Measurements from ENCODE around the gene TSEN15. TPM values are rescaled to one million over a fixed set of nuclear protein-coding genes. Genes with fewer than 3 reads are reported as not detected.
"Not testable (repeated sequence)": the region's sequence is repeated elsewhere in the genome, so short reads cannot be mapped to it uniquely, and the experiment has no call there.

TSEN15 gene
- total RNA-seq, 1 donor from 2014 or later, result 19.6 TPM

DNA sequence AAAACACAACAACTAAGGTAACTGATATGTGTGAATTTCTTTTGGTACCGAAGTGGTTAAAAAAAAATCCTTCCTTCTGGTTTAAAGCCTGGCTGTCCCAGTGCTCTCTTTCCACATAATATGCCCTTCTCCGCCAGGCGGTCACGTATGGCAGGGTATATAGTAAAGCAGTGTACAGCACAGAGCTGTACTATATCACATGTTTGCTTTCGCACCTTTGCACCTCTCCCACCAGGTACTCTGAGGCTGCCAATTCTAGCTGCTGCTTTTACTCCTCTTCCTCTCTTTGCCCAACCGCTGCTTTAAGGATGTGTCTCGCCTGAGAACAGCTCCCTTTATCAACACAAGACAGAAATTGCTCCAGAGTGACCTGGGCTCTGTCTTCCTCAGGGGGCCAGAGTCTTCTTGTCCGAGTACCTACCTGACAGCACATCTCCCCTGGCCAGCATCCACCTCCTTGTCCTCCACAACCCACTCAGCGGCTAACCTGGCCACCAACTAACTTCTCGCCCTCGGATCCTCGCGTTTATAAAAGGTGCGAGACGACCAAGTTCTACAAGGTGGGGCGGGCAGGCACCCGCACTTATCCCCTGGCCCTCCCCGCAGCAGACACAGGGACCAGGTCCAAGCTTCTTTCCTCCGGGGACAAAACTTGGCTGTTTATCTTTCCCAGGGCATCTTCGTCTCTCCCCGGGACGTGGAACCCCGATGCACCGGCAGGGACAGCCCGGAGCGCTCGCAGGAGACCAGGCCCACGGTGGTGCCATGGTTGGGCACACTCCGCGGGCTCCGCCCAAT lies 15.6 kb upstream of the TSEN15 start:
- Mint-ChIP-seq H3K27ac (ENCODE audit: unreplicated experiment) (no peak overlapping the region), H3K27me3 (ENCODE audit: unreplicated experiment) (peaks cover 14% of the 10 kb centered on the region), H3K9me3 (ENCODE audit: unreplicated experiment) (no peaks in the 10 kb centered on the region), H3K4me3 (ENCODE audit: unreplicated experiment) (peak overlapping the region; percentile 80), H3K4me1 (ENCODE audit: unreplicated experiment) (peaks cover 6% of the 10 kb centered on the region), H3K36me3 (ENCODE audit: low read depth, unreplicated experiment) (no peaks in the 10 kb centered on the region)
- DNase-seq (ENCODE audit: low spot score), result no peak
- TF ChIP-seq CTCF (IDR thresholded peaks at IDR 0.05; ENCODE audit: unreplicated experiment), result no peak

DNA sequence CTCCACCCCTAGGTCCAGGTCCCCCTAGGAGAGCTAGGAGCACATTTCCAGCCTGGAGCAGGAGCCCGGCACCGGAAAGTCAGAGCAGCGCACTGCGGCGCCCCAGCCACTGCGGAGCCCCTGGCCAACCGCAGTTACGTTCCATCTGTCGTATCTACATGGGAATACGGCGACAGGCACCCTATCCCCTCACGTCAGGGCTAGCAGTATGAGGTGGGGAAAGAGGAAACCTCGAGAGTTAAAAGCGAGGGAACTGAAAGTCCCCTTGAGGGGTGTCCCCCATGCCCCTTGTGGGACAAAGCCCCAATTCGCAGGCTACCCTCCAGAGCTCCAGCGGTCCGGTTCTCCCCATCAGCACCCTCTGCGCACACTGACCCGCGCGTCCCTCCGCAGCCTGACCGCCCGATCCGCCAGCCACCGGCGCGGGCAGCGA lies 15.0 kb upstream of the TSEN15 start:
- Mint-ChIP-seq H3K27me3 (ENCODE audit: unreplicated experiment) (peaks cover 14% of the 10 kb centered on the region), H3K4me1 (ENCODE audit: unreplicated experiment) (peaks cover 6% of the 10 kb centered on the region), H3K9me3 (ENCODE audit: unreplicated experiment) (no peaks in the 10 kb centered on the region), H3K27ac (ENCODE audit: unreplicated experiment) (no peak overlapping the region), H3K4me3 (ENCODE audit: unreplicated experiment) (peak overlapping the region; percentile 80), H3K36me3 (ENCODE audit: low read depth, unreplicated experiment) (no peaks in the 10 kb centered on the region)
- DNase-seq (ENCODE audit: low spot score), result peak; percentile 42
- no peak for TF ChIP-seq CTCF (IDR thresholded peaks at IDR 0.05; ENCODE audit: unreplicated experiment)

DNA sequence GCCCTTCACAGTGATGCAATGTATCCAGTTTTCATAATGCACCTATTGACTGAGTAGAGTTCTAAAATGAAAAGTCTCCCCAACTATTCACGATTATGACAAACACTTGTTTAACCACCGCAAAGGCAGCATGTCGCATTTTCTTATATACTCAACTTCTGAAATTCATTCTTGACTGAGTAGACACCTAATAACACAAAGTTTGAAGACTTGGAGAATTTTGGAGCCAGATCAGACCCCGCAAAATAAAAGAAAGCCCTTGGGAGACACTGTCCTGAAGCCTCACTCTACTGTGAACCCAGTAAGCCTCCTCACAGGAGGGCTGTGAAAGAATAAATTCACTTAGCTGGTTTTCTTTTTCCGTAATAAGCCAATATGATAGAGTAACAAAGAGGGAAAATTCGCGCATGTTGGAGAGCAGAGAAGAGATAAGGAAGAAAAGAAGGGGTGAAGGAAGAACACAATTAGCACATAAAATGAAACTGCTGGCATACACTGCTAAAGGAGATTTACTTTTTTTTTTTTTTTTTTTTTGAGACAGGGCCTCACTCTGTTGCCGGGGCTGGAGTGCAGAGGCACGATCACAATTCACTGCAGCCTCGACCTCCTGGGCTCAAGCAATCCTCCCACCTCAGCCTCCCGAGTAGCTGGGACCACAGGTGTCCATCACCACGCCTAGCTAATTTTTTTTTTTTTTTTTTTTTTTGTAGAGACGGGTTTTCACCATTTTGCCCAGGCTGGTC lies 13.5 kb upstream of the TSEN15 start:
- peak overlapping the region; percentile 85 for H3K4me3 Mint-ChIP-seq (ENCODE audit: unreplicated experiment)
- H3K27me3 Mint-ChIP-seq (ENCODE audit: unreplicated experiment), result peaks cover 11% of the 10 kb centered on the region
- no peak for TF ChIP-seq CTCF (IDR thresholded peaks at IDR 0.05; ENCODE audit: unreplicated experiment)
- H3K9me3 Mint-ChIP-seq (ENCODE audit: unreplicated experiment), result no peaks in the 10 kb centered on the region
- no peak for DNase-seq (ENCODE audit: low spot score)
- no peaks in the 10 kb centered on the region for H3K36me3 Mint-ChIP-seq (ENCODE audit: low read depth, unreplicated experiment)
- peak overlapping the region; percentile 55 for H3K27ac Mint-ChIP-seq (ENCODE audit: unreplicated experiment)
- H3K4me1 Mint-ChIP-seq (ENCODE audit: unreplicated experiment), result peaks cover 6% of the 10 kb centered on the region

GRCh38 chr1:184039126-184039525 lies 12.4 kb upstream of the TSEN15 start:
- H3K4me1 Mint-ChIP-seq (ENCODE audit: unreplicated experiment), result peaks cover 6% of the 10 kb centered on the region
- H3K9me3 Mint-ChIP-seq (ENCODE audit: unreplicated experiment), result no peaks in the 10 kb centered on the region
- no peak for TF ChIP-seq CTCF (IDR thresholded peaks at IDR 0.05; ENCODE audit: unreplicated experiment)
- no peak for DNase-seq (ENCODE audit: low spot score)
- H3K27me3 Mint-ChIP-seq (ENCODE audit: unreplicated experiment), result peaks cover 11% of the 10 kb centered on the region
- H3K36me3 Mint-ChIP-seq (ENCODE audit: low read depth, unreplicated experiment), result no peaks in the 10 kb centered on the region
- no peak overlapping the region for H3K27ac Mint-ChIP-seq (ENCODE audit: unreplicated experiment)
- no peak overlapping the region for H3K4me3 Mint-ChIP-seq (ENCODE audit: unreplicated experiment)

DNA sequence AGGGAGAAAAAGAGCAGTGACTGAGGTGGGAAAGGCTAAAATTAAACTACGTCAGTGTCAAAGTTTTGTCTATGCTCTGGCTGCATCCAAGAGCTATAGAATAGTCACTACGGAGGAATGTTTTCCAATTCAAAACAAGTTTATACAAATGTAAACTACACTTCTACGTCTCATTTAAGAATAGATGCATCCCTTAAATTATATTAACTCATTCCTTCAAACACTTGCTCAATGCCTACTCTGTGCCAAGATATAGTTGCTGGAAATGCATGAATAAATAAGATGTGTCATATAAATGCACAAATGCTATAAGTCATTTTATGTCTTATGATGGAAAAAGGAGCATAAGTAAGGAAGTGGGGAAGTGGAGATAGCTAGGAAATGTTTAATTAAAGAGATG lies 9.8 kb upstream of the TSEN15 start:
- Mint-ChIP-seq H3K4me1 (ENCODE audit: unreplicated experiment) (peaks cover 6% of the 10 kb centered on the region), H3K9me3 (ENCODE audit: unreplicated experiment) (no peaks in the 10 kb centered on the region), H3K4me3 (ENCODE audit: unreplicated experiment) (no peak overlapping the region), H3K27ac (ENCODE audit: unreplicated experiment) (no peak overlapping the region), H3K27me3 (ENCODE audit: unreplicated experiment) (peaks cover 8% of the 10 kb centered on the region), H3K36me3 (ENCODE audit: low read depth, unreplicated experiment) (no peaks in the 10 kb centered on the region)
- DNase-seq (ENCODE audit: low spot score), result no peak
- no peak for TF ChIP-seq CTCF (IDR thresholded peaks at IDR 0.05; ENCODE audit: unreplicated experiment)

DNA sequence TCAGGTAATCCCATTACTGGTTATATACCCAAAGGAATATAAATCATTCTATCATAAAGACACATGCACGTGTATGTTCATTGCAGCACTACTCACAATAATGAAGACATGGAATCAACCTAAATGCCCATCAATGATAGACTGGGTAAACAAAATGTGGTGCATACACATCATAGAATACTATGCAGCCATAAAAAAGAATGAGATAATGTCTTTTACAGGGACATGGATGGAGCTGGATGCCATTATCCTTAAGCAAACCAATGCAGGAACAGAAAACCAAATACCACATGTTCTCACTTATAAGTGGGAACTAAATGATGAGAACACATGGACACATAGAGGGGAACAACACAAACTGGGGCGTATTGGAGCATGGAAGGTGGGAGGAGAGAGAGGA lies 8.2 kb upstream of the TSEN15 start:
- H3K9me3 Mint-ChIP-seq (ENCODE audit: unreplicated experiment); H3K4me1 Mint-ChIP-seq (ENCODE audit: unreplicated experiment); H3K4me3 Mint-ChIP-seq (ENCODE audit: unreplicated experiment); H3K27me3 Mint-ChIP-seq (ENCODE audit: unreplicated experiment); DNase-seq (ENCODE audit: low spot score); H3K36me3 Mint-ChIP-seq (ENCODE audit: low read depth, unreplicated experiment); H3K27ac Mint-ChIP-seq (ENCODE audit: unreplicated experiment): not testable (repeated sequence)
